ENCODE data around the gene TTC39B. TPM values are rescaled to one million over a fixed set of nuclear protein-coding genes. Genes with fewer than 3 reads are reported as not detected.

The TTC39B gene
- total RNA-seq, 2 donors from 2014 or later, result 30.8 to 46.7 TPM

DNA sequence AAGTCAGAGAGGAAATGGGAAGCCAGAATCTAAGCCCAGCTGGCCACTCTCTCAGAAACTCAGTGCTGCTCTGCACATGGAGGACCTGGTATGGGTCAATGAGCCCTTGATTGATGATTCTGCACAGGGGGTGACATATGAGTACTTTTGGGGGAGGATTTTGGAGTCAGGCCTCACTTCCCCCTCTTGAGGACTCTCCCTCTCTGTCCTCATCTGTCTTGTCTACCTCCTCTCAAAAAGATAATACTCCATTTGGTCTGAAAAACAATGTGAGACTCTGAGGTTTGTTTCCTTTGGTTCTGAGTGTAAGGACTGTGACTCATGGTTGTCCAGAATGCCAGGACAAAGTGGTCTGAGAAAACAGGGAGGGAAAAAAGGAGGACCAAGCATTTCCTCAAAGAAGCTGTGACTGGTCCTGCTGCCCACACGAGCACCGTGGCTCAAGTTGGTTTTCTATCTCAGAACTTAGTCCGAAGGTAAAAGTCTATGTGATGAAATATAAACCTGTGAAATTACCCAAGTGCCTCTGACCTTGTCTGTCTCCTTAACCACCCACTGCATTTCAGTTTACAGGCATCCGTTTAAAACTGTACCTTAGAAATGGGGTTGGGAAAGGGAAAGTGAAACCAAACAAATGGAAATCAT, 11.1 kb downstream of the TTC39B start:
- Mint-ChIP-seq H3K27me3 (ENCODE audit: low read depth) (no peaks in the 10 kb centered on the region), H3K4me1 (ENCODE audit: low read depth) (peaks cover 87% of the 10 kb centered on the region), H3K4me3 (peak overlapping the region; percentile 80 to 89), H3K9me3 (peaks cover 2 to 6% of the 10 kb centered on the region in 2 donors), H3K36me3 (ENCODE audit: insufficient read depth in 2 of 2) (peaks cover 20 to 24% of the 10 kb centered on the region in 2 donors), H3K27ac (peak overlapping the region; percentile 97)
- peak; percentile 15 to 38 for ATAC-seq (replicated peaks in 1 of 2)
- DNase-seq, result peak in 1 of 2 donors; percentile 3

DNA sequence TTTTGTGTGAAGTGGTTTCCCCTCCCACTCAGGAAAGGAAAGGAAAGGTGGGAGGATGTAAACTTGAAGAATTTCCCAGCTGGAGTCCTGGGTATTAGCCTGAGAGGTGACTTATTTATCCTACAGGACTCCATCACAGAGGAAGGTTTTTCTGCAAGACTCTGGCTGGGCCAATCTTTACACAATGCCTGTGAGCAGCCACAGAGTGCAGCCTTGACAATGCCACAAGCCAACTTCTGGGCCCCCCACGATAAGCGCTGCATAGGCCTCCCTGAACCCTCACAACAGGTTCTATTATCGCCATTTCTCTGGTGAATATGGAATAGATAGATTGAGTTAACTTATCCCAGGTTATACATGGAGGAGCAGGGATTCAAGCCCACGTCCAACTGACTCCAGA, 12.4 kb downstream of the TTC39B start:
- Mint-ChIP-seq H3K4me1 (ENCODE audit: low read depth) (peaks cover 82% of the 10 kb centered on the region), H3K27me3 (ENCODE audit: low read depth) (no peaks in the 10 kb centered on the region), H3K9me3 (peaks cover 2 to 9% of the 10 kb centered on the region in 2 donors), H3K4me3 (peak overlapping the region; percentile 73 to 80), H3K27ac (peak overlapping the region; percentile 80), H3K36me3 (ENCODE audit: insufficient read depth in 2 of 2) (peaks cover 24 to 26% of the 10 kb centered on the region in 2 donors)
- DNase-seq, result no peak
- ATAC-seq (replicated peaks in 1 of 2), result no peak

- peak overlapping the region; percentile 80 for H3K27ac Mint-ChIP-seq
- H3K4me1 Mint-ChIP-seq (ENCODE audit: low read depth), result peaks cover 74% of the 10 kb centered on the region
- H3K36me3 Mint-ChIP-seq (ENCODE audit: insufficient read depth in 2 of 2), result peaks cover 22% of the 10 kb centered on the region in 2 donors
- peak in 1 of 2 donors; percentile 10 for DNase-seq
- peak; percentile 19 to 23 for ATAC-seq (replicated peaks in 1 of 2)
- H3K9me3 Mint-ChIP-seq, result peaks cover 2 to 7% of the 10 kb centered on the region in 2 donors
- H3K4me3 Mint-ChIP-seq, result peak overlapping the region; percentile 69 to 73
- H3K27me3 Mint-ChIP-seq (ENCODE audit: low read depth), result no peaks in the 10 kb centered on the region
Measured at GRCh38 chr9:15293804-15294316, 13.2 kb downstream of the TTC39B start.

DNA sequence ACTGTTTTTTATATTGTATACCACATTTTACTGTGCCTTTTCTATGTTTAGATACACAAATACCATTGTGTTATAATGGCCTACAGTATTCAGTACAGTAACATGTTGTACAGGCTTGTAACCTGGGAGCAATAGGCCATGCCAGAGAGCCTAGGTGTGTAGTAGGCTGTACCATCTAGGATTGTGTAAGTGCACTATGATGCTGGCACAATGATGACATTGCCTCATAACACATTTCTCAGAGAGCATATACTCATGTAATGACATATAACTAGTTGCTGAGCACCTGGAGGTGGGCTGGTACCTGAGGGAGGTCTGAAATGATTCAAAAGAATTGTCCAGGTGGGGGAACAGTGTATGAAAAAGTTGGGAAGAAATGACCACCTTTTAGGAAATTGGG, 13.9 kb downstream of the TTC39B start:
- ATAC-seq (replicated peaks in 1 of 2) (peak in 1 of 2 donors; percentile 20), DNase-seq (no peak)
- Mint-ChIP-seq H3K36me3 (ENCODE audit: insufficient read depth in 2 of 2) (peaks cover 17% of the 10 kb centered on the region in 2 donors), H3K27ac (peak overlapping the region; percentile 36), H3K4me1 (ENCODE audit: low read depth) (peaks cover 67% of the 10 kb centered on the region), H3K27me3 (ENCODE audit: low read depth) (no peaks in the 10 kb centered on the region), H3K9me3 (peaks cover 2 to 5% of the 10 kb centered on the region in 2 donors), H3K4me3 (peak overlapping the region; percentile 41)

DNA sequence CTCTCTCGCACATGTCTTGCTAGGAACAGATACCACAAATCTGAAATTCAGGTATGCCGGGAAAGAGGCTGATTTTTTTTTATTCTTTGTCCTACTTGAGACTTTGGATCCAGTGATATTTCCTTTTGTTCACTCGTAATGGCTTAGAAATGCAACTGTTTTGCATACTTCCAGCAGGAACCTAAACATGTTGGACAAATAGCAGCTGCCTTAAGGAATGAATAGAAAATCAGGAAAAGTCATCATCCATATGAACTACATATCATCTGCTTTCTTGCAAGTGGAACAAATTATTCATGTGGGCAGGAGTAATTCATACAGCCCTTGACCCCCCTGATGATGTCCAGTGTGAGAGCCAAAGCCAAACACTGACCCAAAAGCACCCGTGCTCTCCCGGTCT, 17.4 kb downstream of the TTC39B start:
- ATAC-seq (replicated peaks in 1 of 2), result no peak
- H3K4me1 Mint-ChIP-seq (ENCODE audit: low read depth), result peaks cover 47% of the 10 kb centered on the region

DNA sequence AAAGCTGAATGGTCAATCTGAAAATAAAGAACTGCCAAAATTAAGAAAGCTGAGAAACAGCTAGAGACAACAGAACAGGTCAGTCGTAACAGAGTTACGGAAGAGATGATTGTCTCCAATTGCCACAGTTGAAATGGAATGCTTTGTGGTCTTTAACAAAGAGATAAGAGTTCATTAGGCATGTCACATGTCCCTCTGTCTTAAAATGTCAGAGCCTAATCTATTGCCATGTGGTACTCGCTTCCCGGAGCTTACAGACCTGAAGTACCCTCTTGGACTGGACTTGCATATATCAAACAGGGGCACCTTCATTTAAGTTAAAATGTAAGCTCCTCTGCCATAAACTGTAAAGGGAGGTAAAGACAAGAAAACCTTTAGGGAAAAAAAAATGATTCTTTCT, 19.7 kb downstream of the TTC39B start:
- DNase-seq (no peak), ATAC-seq (replicated peaks in 1 of 2) (no peak)
- Mint-ChIP-seq H3K4me3 (no peak overlapping the region), H3K27ac (no peak overlapping the region), H3K27me3 (ENCODE audit: low read depth) (no peaks in the 10 kb centered on the region), H3K36me3 (ENCODE audit: insufficient read depth in 2 of 2) (peaks cover 12 to 14% of the 10 kb centered on the region in 2 donors), H3K9me3 (peaks cover 0 to 3% of the 10 kb centered on the region in 2 donors), H3K4me1 (ENCODE audit: low read depth) (peaks cover 36% of the 10 kb centered on the region)

More for the DNA sequence above, 17.4 kb downstream of the TTC39B start:
- peaks cover 0 to 3% of the 10 kb centered on the region in 2 donors for H3K9me3 Mint-ChIP-seq
- no peak overlapping the region for H3K4me3 Mint-ChIP-seq
- H3K36me3 Mint-ChIP-seq (ENCODE audit: insufficient read depth in 2 of 2), result peaks cover 15 to 16% of the 10 kb centered on the region in 2 donors
- H3K27me3 Mint-ChIP-seq (ENCODE audit: low read depth), result no peaks in the 10 kb centered on the region
- H3K27ac Mint-ChIP-seq, result no peak overlapping the region
- no peak for DNase-seq

GRCh38 chr9:15286161-15286821, 20.7 kb downstream of the TTC39B start:
- Mint-ChIP-seq H3K9me3 (peaks cover 0 to 3% of the 10 kb centered on the region in 2 donors), H3K4me1 (ENCODE audit: low read depth) (peaks cover 31% of the 10 kb centered on the region), H3K27ac (no peak overlapping the region), H3K27me3 (ENCODE audit: low read depth) (no peaks in the 10 kb centered on the region), H3K4me3 (no peak overlapping the region), H3K36me3 (ENCODE audit: insufficient read depth in 2 of 2) (peaks cover 9 to 12% of the 10 kb centered on the region in 2 donors)
- ATAC-seq (replicated peaks in 1 of 2) (no peak), DNase-seq (no peak)

GRCh38 chr9:15282567-15283285, 24.3 kb downstream of the TTC39B start:
- H3K9me3 Mint-ChIP-seq, result no peaks in the 10 kb centered on the region
- H3K4me3 Mint-ChIP-seq, result no peak overlapping the region
- H3K27ac Mint-ChIP-seq, result no peak overlapping the region
- ATAC-seq (replicated peaks in 1 of 2) (no peak), DNase-seq (no peak)
- no peaks in the 10 kb centered on the region for H3K27me3 Mint-ChIP-seq (ENCODE audit: low read depth)
- H3K36me3 Mint-ChIP-seq (ENCODE audit: insufficient read depth in 2 of 2), result peaks cover 3 to 6% of the 10 kb centered on the region in 2 donors
- peaks cover 22% of the 10 kb centered on the region for H3K4me1 Mint-ChIP-seq (ENCODE audit: low read depth)

- Mint-ChIP-seq H3K4me3 (no peak overlapping the region), H3K27ac (no peak overlapping the region), H3K9me3 (no peaks in the 10 kb centered on the region), H3K36me3 (ENCODE audit: insufficient read depth in 2 of 2) (no peaks in the 10 kb centered on the region), H3K4me1 (ENCODE audit: low read depth) (peaks cover 14% of the 10 kb centered on the region), H3K27me3 (ENCODE audit: low read depth) (no peaks in the 10 kb centered on the region)
- ATAC-seq (replicated peaks in 1 of 2) (no peak), DNase-seq (no peak)
Measured at GRCh38 chr9:15280647-15281046, 26.4 kb downstream of the TTC39B start.

- H3K36me3 Mint-ChIP-seq (ENCODE audit: insufficient read depth in 2 of 2), result no peaks in the 10 kb centered on the region
- H3K27ac Mint-ChIP-seq, result peak overlapping the region; percentile 11
- ATAC-seq (replicated peaks in 1 of 2) (no peak), DNase-seq (no peak)
- H3K27me3 Mint-ChIP-seq (ENCODE audit: low read depth), result no peaks in the 10 kb centered on the region
- H3K4me1 Mint-ChIP-seq (ENCODE audit: low read depth), result peaks cover 14% of the 10 kb centered on the region
- H3K9me3 Mint-ChIP-seq, result no peaks in the 10 kb centered on the region
- H3K4me3 Mint-ChIP-seq, result no peak overlapping the region
Measured at GRCh38 chr9:15278839-15279238, 28.2 kb downstream of the TTC39B start.

GRCh38 chr9:15278091-15278687, 28.8 kb downstream of the TTC39B start:
- H3K4me1 Mint-ChIP-seq (ENCODE audit: low read depth), result peaks cover 13% of the 10 kb centered on the region
- peak overlapping the region in 1 of 2 donors; percentile 13 for H3K4me3 Mint-ChIP-seq
- no peak for DNase-seq
- H3K27ac Mint-ChIP-seq, result peak overlapping the region; percentile 54
- H3K36me3 Mint-ChIP-seq (ENCODE audit: insufficient read depth in 2 of 2), result peaks cover 0 to 2% of the 10 kb centered on the region in 2 donors
- no peak for ATAC-seq (replicated peaks in 1 of 2)
- no peaks in the 10 kb centered on the region for H3K9me3 Mint-ChIP-seq
- no peaks in the 10 kb centered on the region for H3K27me3 Mint-ChIP-seq (ENCODE audit: low read depth)

GRCh38 chr9:15277400-15278090, 29.5 kb downstream of the TTC39B start:
- Mint-ChIP-seq H3K27ac (no peak overlapping the region), H3K9me3 (no peaks in the 10 kb centered on the region), H3K4me3 (peak overlapping the region in 1 of 2 donors; percentile 13), H3K36me3 (ENCODE audit: insufficient read depth in 2 of 2) (peaks cover 0 to 2% of the 10 kb centered on the region in 2 donors), H3K27me3 (ENCODE audit: low read depth) (no peaks in the 10 kb centered on the region), H3K4me1 (ENCODE audit: low read depth) (peaks cover 7% of the 10 kb centered on the region)
- ATAC-seq (replicated peaks in 1 of 2) (peak in 1 of 2 donors; percentile 39), DNase-seq (no peak)
